OCI-LY3 (cell line): ENCODE measurements around the gene EHBP1.

ENCODE experiments used
- H2AFZ ChIP-seq: fragments of 200-600, 300-600 bp; shearing (Covaris generic); 2 replicates; pipeline ENCODE4 v1.6.0; 2014; ENCODE audit warnings: antibody characterized with exemption, low read depth, low read length
- H3K27ac ChIP-seq: fragments of 200-600, 300-600 bp; sonication (generic); 2 replicates; pipeline ENCODE4 v1.5.1; 2014; ENCODE audit warnings: mild to moderate bottlenecking, low read length, moderate library complexity, mixed read lengths
- H3K27me3 ChIP-seq: fragments of 200-600, 300-600 bp; sonication (generic); 2 replicates; pipeline ENCODE4 v1.6.1; 2014; ENCODE audit warnings: low read depth, low read length, mixed read lengths
- H3K36me3 ChIP-seq: fragments of 200-600, 300-600 bp; sonication (generic); replicated peaks from 2 replicates; pipeline ENCODE3; 2014; ENCODE audit warnings: low read depth, low read length, mixed read lengths
- H3K4me1 ChIP-seq: fragments of 300-600, 200-600 bp; sonication (generic); 2 replicates; pipeline ENCODE4 v1.6.1; 2014; ENCODE audit warnings: low read length, mixed read lengths
- H3K4me2 ChIP-seq: fragments of 200-600, 300-600 bp; sonication (generic); 2 replicates; pipeline ENCODE4 v1.6.1; 2014; ENCODE audit warnings: low read length, mixed read lengths
- H3K4me3 ChIP-seq: fragments of 300-600, 200-600 bp; sonication (generic); 2 replicates; pipeline ENCODE4 v1.5.1; 2014; ENCODE audit warnings: antibody characterized with exemption, mild to moderate bottlenecking, low read length, moderate library complexity
- H3K79me2 ChIP-seq: fragments of 300-600, 200-600 bp; shearing (Covaris generic); 2 replicates; pipeline ENCODE4 v1.6.1; 2014; ENCODE audit warnings: mild to moderate bottlenecking, low read length, mixed read lengths
- H3K9ac ChIP-seq: fragments of 300-600, 200-600 bp; shearing (Covaris generic); 2 replicates; pipeline ENCODE4 v1.6.0; 2014; ENCODE audit warnings: mild to moderate bottlenecking, low read length, moderate library complexity
- H3K9me3 ChIP-seq: fragments of 200-600, 300-600 bp; shearing (Covaris generic); 2 replicates; pipeline ENCODE4 v1.6.1; 2014; ENCODE audit warnings: low read length, mixed read lengths; ENCODE audit not compliant: insufficient read depth
- H4K20me1 ChIP-seq: fragments of 200-600, 300-600 bp; sonication (generic); 2 replicates; pipeline ENCODE4 v1.6.1; 2016; ENCODE audit warnings: low read length, mixed read lengths; ENCODE audit not compliant: insufficient read depth
- EZH2phosphoT487 ChIP-seq: fragments of 200-600 bp; shearing (Covaris generic); IDR thresholded peaks from 2 replicates; pipeline ENCODE4 v1.6.1; 2018; ENCODE audit warnings: antibody characterized with exemption, mixed run types, low read depth
- TF ChIP-seq, protein P1 (sequence below): fragments of 200-600, 300-600 bp; sonication (generic); IDR thresholded peaks from 2 replicates; pipeline ENCODE4 v1.5.1; 2014; ENCODE audit warnings: antibody characterized with exemption, low read length, low read depth

The EHBP1 gene

DNA sequence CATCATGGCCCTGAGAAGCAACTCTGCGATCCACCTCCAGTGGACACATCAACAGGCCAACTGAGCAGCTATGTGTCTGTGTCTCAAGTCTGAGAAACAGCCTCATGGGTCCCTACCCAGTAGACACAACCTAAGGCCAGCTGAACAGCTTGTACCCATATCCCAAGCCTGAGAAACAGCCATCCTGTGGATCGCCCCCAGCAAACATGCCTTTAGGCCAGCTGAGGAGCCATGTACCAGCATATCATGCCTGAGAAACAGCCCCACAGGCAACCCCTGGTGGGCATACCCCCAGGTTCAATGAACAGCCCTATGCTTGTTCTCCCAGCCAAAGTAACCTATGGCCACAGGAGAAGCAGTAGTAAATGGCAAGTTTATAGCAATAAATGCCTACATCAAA lies 218.4 kb downstream of the EHBP1 start:
- no peak overlapping the region for H3K4me2 ChIP-seq
- no peak overlapping the region for H2AFZ ChIP-seq
- H3K9me3 ChIP-seq = 0 out of 2 replicates have a peak, but pooled peaks cover 3% of the 10 kb centered on the region
- H4K20me1 ChIP-seq = no peaks in the 10 kb centered on the region
- H3K27ac ChIP-seq = no peak overlapping the region
- no peaks in the 10 kb centered on the region for H3K79me2 ChIP-seq
- peaks cover 14% of the 10 kb centered on the region for H3K36me3 ChIP-seq
- TF ChIP-seq EZH2phosphoT487 = no peak
- no peak overlapping the region for H3K9ac ChIP-seq
- H3K4me3 ChIP-seq = no peak overlapping the region
- H3K4me1 ChIP-seq = no peaks in the 10 kb centered on the region
- H3K27me3 ChIP-seq = no peaks in the 10 kb centered on the region

DNA sequence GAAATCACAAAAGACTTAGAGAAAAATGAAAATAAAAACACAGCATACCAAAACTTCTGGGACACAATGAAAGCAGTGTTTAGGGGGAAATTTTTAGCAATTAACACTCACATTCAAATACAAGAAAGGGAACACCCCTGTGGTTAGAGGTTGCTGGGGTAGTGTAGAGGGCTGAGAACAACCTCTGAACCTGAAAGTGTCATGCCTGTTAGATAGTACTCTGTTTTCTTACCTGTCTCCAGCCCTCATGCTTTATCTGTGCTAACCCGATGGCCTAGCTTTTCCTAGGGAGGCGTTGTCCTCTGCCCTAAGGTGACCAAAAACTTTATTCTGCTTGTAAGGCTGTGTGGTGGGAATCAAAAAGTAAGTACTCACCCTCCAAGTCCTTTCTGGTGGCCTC lies 222.5 kb downstream of the EHBP1 start:
- Histone ChIP-seq H3K9ac (no peak overlapping the region), H3K79me2 (no peaks in the 10 kb centered on the region), H3K27me3 (no peaks in the 10 kb centered on the region), H2AFZ (no peak overlapping the region), H3K36me3 (peaks cover 9% of the 10 kb centered on the region), H4K20me1 (no peaks in the 10 kb centered on the region), H3K4me2 (no peak overlapping the region), H3K4me3 (no peak overlapping the region), H3K4me1 (no peaks in the 10 kb centered on the region), H3K27ac (no peak overlapping the region), H3K9me3 (0 out of 2 replicates have a peak, but pooled peaks cover 3% of the 10 kb centered on the region)
- TF ChIP-seq, protein P1, sequence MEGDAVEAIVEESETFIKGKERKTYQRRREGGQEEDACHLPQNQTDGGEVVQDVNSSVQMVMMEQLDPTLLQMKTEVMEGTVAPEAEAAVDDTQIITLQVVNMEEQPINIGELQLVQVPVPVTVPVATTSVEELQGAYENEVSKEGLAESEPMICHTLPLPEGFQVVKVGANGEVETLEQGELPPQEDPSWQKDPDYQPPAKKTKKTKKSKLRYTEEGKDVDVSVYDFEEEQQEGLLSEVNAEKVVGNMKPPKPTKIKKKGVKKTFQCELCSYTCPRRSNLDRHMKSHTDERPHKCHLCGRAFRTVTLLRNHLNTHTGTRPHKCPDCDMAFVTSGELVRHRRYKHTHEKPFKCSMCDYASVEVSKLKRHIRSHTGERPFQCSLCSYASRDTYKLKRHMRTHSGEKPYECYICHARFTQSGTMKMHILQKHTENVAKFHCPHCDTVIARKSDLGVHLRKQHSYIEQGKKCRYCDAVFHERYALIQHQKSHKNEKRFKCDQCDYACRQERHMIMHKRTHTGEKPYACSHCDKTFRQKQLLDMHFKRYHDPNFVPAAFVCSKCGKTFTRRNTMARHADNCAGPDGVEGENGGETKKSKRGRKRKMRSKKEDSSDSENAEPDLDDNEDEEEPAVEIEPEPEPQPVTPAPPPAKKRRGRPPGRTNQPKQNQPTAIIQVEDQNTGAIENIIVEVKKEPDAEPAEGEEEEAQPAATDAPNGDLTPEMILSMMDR = no peak
- no peak for TF ChIP-seq EZH2phosphoT487

DNA sequence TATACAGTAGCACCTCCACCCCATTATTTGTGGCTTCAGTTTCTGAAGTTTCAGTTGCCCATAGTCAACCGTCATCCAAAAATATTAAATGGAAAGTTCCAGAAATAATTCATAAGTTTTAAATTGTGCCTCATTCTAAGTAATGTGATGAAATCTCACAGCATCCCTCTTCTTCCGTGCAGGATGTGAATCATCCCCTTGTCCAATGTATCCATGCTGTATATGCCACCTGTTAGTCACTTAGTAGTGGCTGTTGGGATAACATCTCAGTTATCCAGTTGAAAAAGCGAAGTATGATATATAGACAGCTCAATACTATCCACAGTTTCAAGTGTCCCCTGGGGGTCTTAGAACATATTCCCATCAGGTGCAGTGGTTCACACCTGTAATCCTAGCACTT lies 226.0 kb downstream of the EHBP1 start:
- Histone ChIP-seq H3K4me2 (no peak overlapping the region), H3K79me2 (no peaks in the 10 kb centered on the region), H3K4me1 (no peaks in the 10 kb centered on the region), H2AFZ (no peak overlapping the region), H3K9me3 (no peaks in the 10 kb centered on the region), H3K27me3 (no peaks in the 10 kb centered on the region), H3K27ac (no peak overlapping the region), H3K36me3 (no peaks in the 10 kb centered on the region), H3K4me3 (no peak overlapping the region), H3K9ac (no peak overlapping the region), H4K20me1 (no peaks in the 10 kb centered on the region)
- TF ChIP-seq, protein P1 = no peak
- no peak for TF ChIP-seq EZH2phosphoT487

DNA sequence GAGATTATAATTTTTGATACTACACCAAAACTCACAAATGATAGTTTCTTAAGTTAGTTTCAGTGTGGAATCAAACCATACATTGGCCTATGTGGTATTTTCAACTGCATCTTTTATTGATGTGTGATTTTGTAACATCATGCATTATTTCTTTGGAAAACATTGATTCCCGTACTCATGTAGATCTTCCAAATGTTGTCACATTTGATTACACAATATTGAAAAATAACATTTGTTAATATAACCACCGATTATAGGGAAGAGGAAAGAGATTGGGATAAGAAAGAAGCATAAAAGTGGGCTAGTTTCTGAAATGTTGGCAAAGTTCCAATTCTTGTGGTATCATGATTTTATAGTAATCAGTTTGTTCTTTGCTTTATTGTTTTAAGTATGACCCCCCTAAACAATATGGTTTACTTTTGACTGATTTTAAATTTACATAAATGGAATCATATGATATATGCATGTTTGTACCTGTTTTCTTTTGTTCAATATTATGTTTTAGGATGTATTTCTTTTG lies 227.9 kb downstream of the EHBP1 start:
- Histone ChIP-seq H3K27ac (no peak overlapping the region), H3K9ac (no peak overlapping the region), H3K4me2 (no peak overlapping the region), H3K4me3 (no peak overlapping the region), H3K36me3 (no peaks in the 10 kb centered on the region), H3K27me3 (no peaks in the 10 kb centered on the region), H3K79me2 (no peaks in the 10 kb centered on the region), H2AFZ (no peak overlapping the region), H4K20me1 (no peaks in the 10 kb centered on the region), H3K4me1 (no peaks in the 10 kb centered on the region), H3K9me3 (no peaks in the 10 kb centered on the region)
- TF ChIP-seq EZH2phosphoT487 = no peak
- TF ChIP-seq, protein P1 = no peak

DNA sequence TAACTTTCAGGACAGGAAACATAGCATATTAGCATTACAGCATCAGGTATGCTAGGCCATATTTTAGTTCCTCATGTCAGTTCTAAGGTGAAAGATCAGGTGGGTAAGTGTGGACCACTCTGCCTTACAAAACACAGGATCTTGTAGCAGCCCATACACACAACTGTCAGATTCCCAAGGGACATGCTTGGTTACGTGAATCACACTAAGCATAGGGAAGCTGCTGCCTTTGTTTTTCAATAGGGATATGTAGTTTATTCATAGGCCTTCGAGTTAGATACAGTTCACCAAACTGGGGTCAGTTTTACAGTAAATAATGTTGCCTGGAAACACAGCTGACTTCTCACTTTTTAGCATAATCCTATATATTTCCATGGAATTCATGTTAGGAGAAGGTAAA lies 229.0 kb downstream of the EHBP1 start:
- H3K4me1 ChIP-seq = no peaks in the 10 kb centered on the region
- no peaks in the 10 kb centered on the region for H3K36me3 ChIP-seq
- H3K9me3 ChIP-seq = no peaks in the 10 kb centered on the region
- no peak overlapping the region for H3K9ac ChIP-seq
- no peaks in the 10 kb centered on the region for H4K20me1 ChIP-seq
- H3K27me3 ChIP-seq = no peaks in the 10 kb centered on the region
- no peak overlapping the region for H3K4me3 ChIP-seq
- no peak overlapping the region for H3K4me2 ChIP-seq
- H3K27ac ChIP-seq = no peak overlapping the region
- H3K79me2 ChIP-seq = no peaks in the 10 kb centered on the region
- H2AFZ ChIP-seq = no peak overlapping the region
- TF ChIP-seq, protein P1 = no peak
